Naive B cell (primary cell): ENCODE data around the gene LIMD2. TPM values are rescaled to one million over a fixed set of nuclear protein-coding genes. Genes with fewer than 3 reads are reported as not detected.

Source experiments
- ATAC-seq, 2 donors: fragments of 150-1000 bp; cut with Tn5 transposase; 2 replicates each; pipeline ENCODE4 v1.10.0; 2021; ENCODE audit warnings: low read depth in 2 of 2, mild to moderate bottlenecking in 2 of 2, moderate library complexity in 2 of 2
- DNase-seq: peaks from one replicate; pipeline ENCODE4 v3.0.0; 2022
- H3K27ac Mint-ChIP-seq, 6 donors: one replicate each; pipeline ENCODE4 v1.8.0; 2020 to 2022; ENCODE audit warnings: mild to moderate bottlenecking in 6 of 6, mixed read lengths in 6 of 6, moderate library complexity in 5 of 6, inconsistent platforms in 2 of 6
- H3K27me3 Mint-ChIP-seq, 3 donors: one replicate each; pipeline ENCODE4 v1.8.0; 2021 to 2022; ENCODE audit warnings: mixed read lengths in 3 of 3, mild to moderate bottlenecking in 1 of 3
- H3K36me3 Mint-ChIP-seq, 2 donors: one replicate each; pipeline ENCODE4 v1.8.0; 2020 to 2022; ENCODE audit warnings: mixed read lengths in 2 of 2, inconsistent platforms in 1 of 2, mild to moderate bottlenecking in 1 of 2
- H3K4me1 Mint-ChIP-seq, 3 donors: one replicate each; pipeline ENCODE4 v1.8.0; 2020 to 2022; ENCODE audit warnings: mixed read lengths in 3 of 3, inconsistent platforms in 1 of 3, mild to moderate bottlenecking in 1 of 3, moderate library complexity in 1 of 3
- H3K4me3 Mint-ChIP-seq, 8 donors: one replicate each; pipeline ENCODE4 v1.8.0; 2020 to 2022; ENCODE audit warnings: mild to moderate bottlenecking in 8 of 8, mixed read lengths in 8 of 8, moderate library complexity in 8 of 8, inconsistent platforms in 2 of 8
- H3K9me3 Mint-ChIP-seq, 7 donors: one replicate each; pipeline ENCODE4 v1.8.0; 2020 to 2022; ENCODE audit warnings: mixed read lengths in 7 of 7, mild to moderate bottlenecking in 5 of 7, inconsistent platforms in 2 of 7, moderate library complexity in 1 of 7
- polyA plus RNA-seq, 6 donors: library from polyadenylated mRNA; unstranded; fragments of 300-500 nt; fragmentation: Illumina TruSeq; gene quantifications; one replicate each; pipeline ENCODE4 v1.2.3, GENCODE V29; 2021; ENCODE audit warnings: low read depth in 6 of 6

The LIMD2 gene
- polyA plus RNA-seq, 6 donors from 2014 or later = 557 to 994 (median 667) TPM

DNA sequence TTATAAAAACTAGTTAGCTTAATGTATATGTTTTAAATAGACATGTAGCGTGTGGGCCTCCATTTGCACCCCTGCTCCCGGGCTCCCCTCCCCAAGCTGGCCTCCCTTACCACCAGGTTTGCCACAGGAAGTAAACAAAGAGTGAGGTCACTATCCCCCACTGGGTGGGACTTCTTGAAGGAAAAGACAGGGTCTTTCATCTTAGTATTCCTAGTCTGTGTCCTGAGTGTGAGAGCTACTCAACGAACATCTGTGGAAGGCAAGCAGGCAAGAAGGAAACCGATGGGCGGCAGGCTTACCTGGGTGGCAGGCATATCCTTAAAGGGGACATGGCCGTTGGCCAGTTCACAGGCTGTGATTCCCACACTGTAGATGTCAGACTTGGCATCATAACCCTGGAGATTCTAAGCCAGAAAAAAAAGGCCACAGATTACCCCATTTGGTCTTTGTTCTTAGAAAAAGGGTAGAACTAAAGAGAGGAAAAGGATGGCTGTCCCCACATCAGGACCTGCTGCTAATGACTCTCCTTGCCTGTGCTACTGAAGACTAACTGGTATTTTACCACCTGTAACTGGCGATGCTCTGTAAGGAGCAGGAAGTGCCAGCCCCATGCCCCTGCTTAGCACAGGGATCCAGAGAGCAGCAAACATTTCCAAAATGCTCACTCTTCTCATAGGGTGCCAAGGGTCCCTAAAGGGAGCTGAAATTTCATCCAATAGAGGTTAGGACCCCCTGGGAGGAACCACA is 6.6 kb upstream of the LIMD2 start:
- Mint-ChIP-seq H3K4me3 (peak overlapping the region in 4 of 8 donors; percentile 39 to 68 (median 62)), H3K4me1 (peaks cover 53 to 81% (median 73%) of the 10 kb centered on the region in 3 donors), H3K36me3 (peaks cover 0 to 8% of the 10 kb centered on the region in 2 donors), H3K27ac (peak overlapping the region; percentile 18 to 89 (median 82)), H3K9me3 (no peaks in the 10 kb centered on the region), H3K27me3 (no peaks in the 10 kb centered on the region)
- DNase-seq (no peak), ATAC-seq (no peak)

DNA sequence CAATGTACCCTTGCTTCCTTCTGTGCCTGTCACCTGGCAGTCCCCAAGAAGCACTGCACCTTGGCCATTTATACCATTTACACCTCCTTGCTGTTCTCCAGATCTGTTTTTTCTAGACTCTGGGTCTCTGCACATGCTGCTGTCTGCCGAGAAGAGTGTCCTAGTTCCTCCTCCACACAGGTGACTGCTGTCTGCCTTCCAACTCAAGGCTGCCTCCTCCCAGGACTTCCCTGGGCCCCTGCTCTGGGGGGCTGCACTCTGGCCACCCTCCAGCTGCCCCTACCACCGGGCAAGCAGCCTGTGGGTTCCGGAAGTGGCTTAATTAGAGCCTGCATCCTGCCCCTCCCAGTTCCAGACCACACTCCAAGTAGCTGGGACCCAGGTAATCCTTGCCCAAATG is 5.7 kb upstream of the LIMD2 start:
- Mint-ChIP-seq H3K27me3 (no peaks in the 10 kb centered on the region), H3K4me1 (peaks cover 56 to 82% (median 78%) of the 10 kb centered on the region in 3 donors), H3K27ac (peak overlapping the region in 5 of 6 donors; percentile 41 to 89 (median 82)), H3K9me3 (no peaks in the 10 kb centered on the region), H3K36me3 (peaks cover 0 to 8% of the 10 kb centered on the region in 2 donors), H3K4me3 (peak overlapping the region in 5 of 8 donors; percentile 27 to 78 (median 69))
- DNase-seq (no peak), ATAC-seq (no peak)

- H3K27ac Mint-ChIP-seq = peak overlapping the region in 3 of 6 donors; percentile 20 to 80 (median 79)
- H3K4me3 Mint-ChIP-seq = peak overlapping the region in 5 of 8 donors; percentile 10 to 69 (median 29)
- H3K27me3 Mint-ChIP-seq = no peaks in the 10 kb centered on the region
- ATAC-seq (no peak), DNase-seq (no peak)
- H3K9me3 Mint-ChIP-seq = no peaks in the 10 kb centered on the region
- H3K36me3 Mint-ChIP-seq = peaks cover 0 to 8% of the 10 kb centered on the region in 2 donors
- H3K4me1 Mint-ChIP-seq = peaks cover 51 to 74% (median 72%) of the 10 kb centered on the region in 3 donors
Observed at GRCh38 chr17:63704836-63705235, 4.9 kb upstream of the LIMD2 start.

DNA sequence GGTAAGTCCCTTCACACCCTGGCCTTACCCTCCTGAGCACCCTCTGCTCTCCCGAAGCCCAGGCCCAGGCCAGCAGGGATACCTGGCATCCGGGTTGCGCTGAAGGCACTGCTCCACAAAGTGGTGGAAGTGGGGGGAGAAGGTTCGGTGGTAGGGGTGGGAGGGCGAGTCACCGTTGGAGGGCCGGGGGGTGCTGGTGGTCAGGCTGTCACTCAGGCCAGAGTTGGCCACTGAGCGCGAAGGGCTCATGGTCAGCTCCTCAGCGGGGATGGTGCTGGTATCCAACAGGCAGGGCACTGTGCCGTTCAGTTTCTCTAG is 4.3 kb upstream of the LIMD2 start:
- Mint-ChIP-seq H3K9me3 (no peaks in the 10 kb centered on the region), H3K4me1 (peaks cover 47 to 72% (median 68%) of the 10 kb centered on the region in 3 donors), H3K27ac (peak overlapping the region in 2 of 6 donors; percentile 65 to 99), H3K36me3 (peaks cover 0 to 8% of the 10 kb centered on the region in 2 donors), H3K27me3 (no peaks in the 10 kb centered on the region), H3K4me3 (peak overlapping the region in 3 of 8 donors; percentile 6 to 62 (median 56))
- DNase-seq (no peak), ATAC-seq (no peak)

DNA sequence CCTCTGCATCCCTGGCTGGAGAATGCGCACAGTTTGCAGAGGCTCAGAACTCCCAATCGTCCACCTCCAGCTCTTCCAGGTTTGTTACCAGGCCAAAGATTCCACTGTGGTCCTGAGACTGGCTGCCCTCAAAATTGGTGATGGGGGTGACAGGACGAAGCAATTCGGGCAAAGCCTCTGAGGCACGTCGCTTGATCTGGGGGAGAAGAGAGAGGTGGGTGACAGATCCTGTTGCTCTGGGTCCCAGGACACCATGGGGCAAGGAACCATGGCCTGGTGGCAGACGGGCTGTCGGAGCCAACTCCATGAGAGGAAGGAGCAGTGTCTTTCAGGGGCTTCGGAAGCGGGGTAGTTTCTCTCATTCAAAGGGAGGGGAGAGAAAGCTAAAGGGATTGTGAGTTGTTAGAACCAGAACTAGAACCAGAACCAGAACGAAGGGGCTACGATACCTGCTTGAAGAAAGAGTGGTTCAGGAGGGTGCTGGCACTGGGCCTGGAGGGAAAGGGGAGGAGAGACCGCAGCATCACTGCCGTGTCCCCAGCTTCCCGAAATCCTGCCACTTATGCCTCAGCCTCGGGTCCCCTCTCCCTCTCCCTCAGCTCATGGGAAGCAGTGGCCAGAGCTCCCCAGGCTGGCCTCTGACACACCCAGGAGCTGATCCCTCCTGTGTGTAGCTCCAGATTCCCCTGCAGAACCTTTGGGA is 3.8 kb upstream of the LIMD2 start:
- H3K4me3 Mint-ChIP-seq = peak overlapping the region in 7 of 8 donors; percentile 30 to 91 (median 67)
- DNase-seq (no peak), ATAC-seq (no peak)
- peaks cover 0 to 8% of the 10 kb centered on the region in 2 donors for H3K36me3 Mint-ChIP-seq
- H3K27me3 Mint-ChIP-seq = no peaks in the 10 kb centered on the region
- no peaks in the 10 kb centered on the region for H3K9me3 Mint-ChIP-seq
- peaks cover 42 to 67% (median 63%) of the 10 kb centered on the region in 3 donors for H3K4me1 Mint-ChIP-seq
- H3K27ac Mint-ChIP-seq = peak overlapping the region in 3 of 6 donors; percentile 77 to 99 (median 86)

GRCh38 chr17:63703029-63703428 is 3.1 kb upstream of the LIMD2 start:
- peaks cover 43 to 63% (median 60%) of the 10 kb centered on the region in 3 donors for H3K4me1 Mint-ChIP-seq
- no peak for ATAC-seq

DNA sequence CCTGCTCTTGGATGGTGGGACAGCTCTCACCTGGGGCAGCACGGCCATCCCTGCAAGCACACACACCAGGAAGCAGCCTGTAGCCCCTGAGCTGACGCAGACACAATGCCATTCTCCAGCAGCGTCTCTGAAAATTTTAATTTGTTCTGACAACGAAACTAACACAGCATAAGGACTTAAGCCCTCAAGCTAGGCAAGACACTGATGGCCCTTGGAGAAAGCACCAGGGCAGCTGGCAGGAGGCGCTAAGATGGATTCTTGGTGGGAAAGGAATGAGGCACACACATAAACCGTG is 2.7 kb upstream of the LIMD2 start:
- peaks cover 46 to 67% (median 59%) of the 10 kb centered on the region in 3 donors for H3K4me1 Mint-ChIP-seq
- peak overlapping the region; percentile 91 to 97 (median 94) for H3K4me3 Mint-ChIP-seq
- no peaks in the 10 kb centered on the region for H3K27me3 Mint-ChIP-seq
- no peak for DNase-seq
- peaks cover 0 to 2% (median 0%) of the 10 kb centered on the region in 7 donors for H3K9me3 Mint-ChIP-seq
- peaks cover 0 to 15% of the 10 kb centered on the region in 2 donors for H3K36me3 Mint-ChIP-seq
- ATAC-seq = no peak
- peak overlapping the region in 5 of 6 donors; percentile 84 to 99 (median 98) for H3K27ac Mint-ChIP-seq

More at GRCh38 chr17:63703029-63703428, 3.1 kb upstream of the LIMD2 start:
- H3K27ac Mint-ChIP-seq = peak overlapping the region in 4 of 6 donors; percentile 84 to 99 (median 92)
- H3K9me3 Mint-ChIP-seq = peaks cover 0 to under 1% (median 0%) of the 10 kb centered on the region in 7 donors
- peaks cover 0 to 11% of the 10 kb centered on the region in 2 donors for H3K36me3 Mint-ChIP-seq
- DNase-seq = no peak
- H3K27me3 Mint-ChIP-seq = no peaks in the 10 kb centered on the region
- H3K4me3 Mint-ChIP-seq = peak overlapping the region; percentile 91 to 97 (median 94)

DNA sequence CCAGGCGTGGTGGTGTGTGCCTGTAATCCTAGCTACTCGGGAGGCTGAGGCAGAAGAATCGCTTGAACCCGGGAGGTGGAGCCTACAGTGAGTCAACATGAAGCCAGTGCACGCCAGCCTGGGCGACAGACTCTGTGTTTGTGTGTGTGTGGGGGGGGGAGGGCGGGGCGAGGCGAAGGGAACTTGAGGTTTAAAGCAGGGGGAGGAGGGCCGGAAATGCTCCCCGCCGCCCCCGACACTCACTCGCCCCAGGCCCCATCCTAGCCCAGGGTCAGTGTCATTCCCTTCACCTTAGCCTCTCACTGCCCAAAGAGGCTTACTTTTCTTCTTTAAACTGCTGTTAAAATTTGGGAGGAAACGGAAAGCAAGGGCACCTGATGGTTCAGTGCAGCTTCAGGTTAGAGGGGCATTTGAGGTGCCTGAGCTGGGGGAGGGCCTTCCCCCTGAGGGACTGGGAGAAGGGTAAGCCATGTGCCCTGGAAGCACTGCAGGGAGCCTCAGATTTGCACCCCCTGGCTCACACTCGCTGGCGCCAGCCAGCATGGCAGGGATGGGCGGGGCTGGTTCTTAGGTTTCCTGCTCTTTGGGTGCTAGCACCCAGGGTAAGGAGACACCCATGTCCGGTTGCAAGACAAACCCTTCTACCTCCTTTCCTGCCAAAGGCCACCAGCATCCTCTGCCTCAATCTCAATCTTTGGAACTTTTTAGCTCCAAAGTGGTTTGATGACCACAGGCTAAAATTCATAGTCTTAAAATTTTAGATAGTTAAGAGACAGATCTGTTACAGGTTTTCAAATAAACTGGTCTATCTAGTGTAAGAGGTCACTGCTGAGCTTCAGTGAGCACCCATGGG is 2.2 kb upstream of the LIMD2 start:
- H3K9me3 Mint-ChIP-seq = peaks cover 0 to 2% (median 0%) of the 10 kb centered on the region in 7 donors
- peaks cover 52 to 69% (median 59%) of the 10 kb centered on the region in 3 donors for H3K4me1 Mint-ChIP-seq
- peaks cover 0 to 16% of the 10 kb centered on the region in 2 donors for H3K36me3 Mint-ChIP-seq
- H3K27ac Mint-ChIP-seq = peak overlapping the region; percentile 93 to 99 (median 98)
- DNase-seq (peak; percentile 55), ATAC-seq (peak; percentile 2 to 4)
- peak overlapping the region; percentile 91 to 97 (median 94) for H3K4me3 Mint-ChIP-seq
- no peaks in the 10 kb centered on the region for H3K27me3 Mint-ChIP-seq

GRCh38 chr17:63701456-63701820 is 1.5 kb upstream of the LIMD2 start:
- ATAC-seq (no peak), DNase-seq (peak; percentile 51)
- Mint-ChIP-seq H3K27ac (peak overlapping the region; percentile 93 to 99 (median 98)), H3K9me3 (peaks cover 0 to 2% (median 0%) of the 10 kb centered on the region in 7 donors), H3K4me3 (peak overlapping the region; percentile 91 to 97 (median 94)), H3K4me1 (peaks cover 58 to 69% (median 59%) of the 10 kb centered on the region in 3 donors), H3K27me3 (no peaks in the 10 kb centered on the region), H3K36me3 (peaks cover 0 to 16% of the 10 kb centered on the region in 2 donors)

DNA sequence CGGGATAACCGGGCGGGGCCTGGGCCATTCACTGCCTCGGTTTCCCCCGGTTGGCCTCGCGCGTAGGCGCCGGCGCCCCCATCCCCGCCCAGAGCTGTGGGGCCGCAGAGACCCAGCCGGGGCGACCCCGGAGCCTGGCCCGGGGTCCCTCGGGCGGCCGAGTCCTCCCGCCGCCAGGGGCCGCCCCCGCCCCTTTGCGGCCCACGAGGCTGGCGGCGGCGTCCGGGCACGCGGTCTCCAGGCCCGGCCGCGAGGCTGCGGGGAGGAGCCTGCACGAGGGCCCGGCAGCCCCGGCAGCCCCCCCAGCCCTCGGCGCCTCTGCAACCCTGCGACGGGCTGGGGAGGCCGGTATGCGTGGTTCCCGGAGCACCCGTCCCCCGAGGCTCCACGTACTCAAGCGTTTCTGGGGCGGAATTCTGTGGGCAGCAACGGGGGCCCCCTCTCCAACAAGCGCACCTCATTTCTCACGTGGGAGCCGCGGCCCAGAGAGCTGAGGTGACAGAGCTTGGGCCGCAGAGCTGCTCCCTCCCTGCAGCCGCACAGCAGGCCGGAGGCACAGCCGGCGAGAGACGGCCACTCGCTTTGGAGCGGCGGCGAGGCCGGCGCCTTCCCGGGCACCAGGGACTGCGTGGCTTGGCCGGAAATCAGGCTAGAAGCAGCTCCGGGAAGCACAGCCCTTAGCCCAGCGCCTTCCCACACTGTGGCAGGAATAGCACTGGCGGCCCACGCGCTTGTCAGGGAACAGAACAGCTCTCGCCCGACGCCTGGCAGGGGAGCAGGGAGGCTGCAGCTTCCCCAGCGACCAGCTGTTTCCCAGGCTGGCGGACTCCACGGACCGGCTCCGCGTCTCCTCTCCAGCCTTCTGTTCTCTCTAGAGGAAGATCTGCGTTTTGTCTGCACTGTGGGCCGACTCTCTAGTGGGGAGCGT is 867 bp upstream of the LIMD2 start:
- Mint-ChIP-seq H3K4me3 (peak overlapping the region; percentile 91 to 97 (median 94)), H3K4me1 (peaks cover 57 to 69% (median 59%) of the 10 kb centered on the region in 3 donors), H3K27me3 (no peaks in the 10 kb centered on the region), H3K36me3 (peaks cover 0 to 16% of the 10 kb centered on the region in 2 donors), H3K27ac (peak overlapping the region; percentile 93 to 99 (median 98)), H3K9me3 (peaks cover 0 to 2% (median 0%) of the 10 kb centered on the region in 7 donors)
- DNase-seq (peak; percentile 70), ATAC-seq (peak; percentile 7 to 11)

- H3K27ac Mint-ChIP-seq = peak overlapping the region; percentile 91 to 99 (median 96)
- peaks cover 0 to 16% of the 10 kb centered on the region in 2 donors for H3K36me3 Mint-ChIP-seq
- peaks cover 0 to 2% (median 0%) of the 10 kb centered on the region in 7 donors for H3K9me3 Mint-ChIP-seq
Observed at GRCh38 chr17:63698886-63699637, 863 bp downstream of the LIMD2 start.

More at GRCh38 chr17:63698886-63699637, 863 bp downstream of the LIMD2 start:
- DNase-seq = peak; percentile 97
- ATAC-seq = peak; percentile 48 to 51
- H3K27me3 Mint-ChIP-seq = no peaks in the 10 kb centered on the region
- H3K4me3 Mint-ChIP-seq = peak overlapping the region; percentile 91 to 99 (median 98)
- H3K4me1 Mint-ChIP-seq = peaks cover 64 to 73% (median 66%) of the 10 kb centered on the region in 3 donors
